HepG2 (cell line): ENCODE data around the gene GMPPB. TPM values are rescaled to one million over a fixed set of nuclear protein-coding genes. Genes with fewer than 3 reads are reported as not detected.
A peak's percentile ranks its signal among the peaks of the same experiment; 100 is the strongest.

Experiments
- AKNA ChIP-seq: sonication (generic); formaldehyde crosslinking; IDR thresholded peaks from 2 replicates; pipeline ENCODE4 v1.4.0; 2020; ENCODE audit warnings: missing genetic modification reagents, borderline replicate concordance
- ARNT ChIP-seq: fragments of 450-650 bp; IDR thresholded peaks from 2 replicates; pipeline ENCODE4 v1.6.1; 2017
- KDM2A ChIP-seq: sonication (generic); formaldehyde crosslinking; IDR thresholded peaks from 2 replicates; pipeline ENCODE4 v1.4.0; 2020; ENCODE audit warnings: low read depth, missing genetic modification reagents, borderline replicate concordance
- KDM6A ChIP-seq: IDR thresholded peaks from 2 replicates; pipeline ENCODE4 v1.6.1; 2016; ENCODE audit warnings: low read depth
- NAIF1 ChIP-seq: sonication (generic); formaldehyde crosslinking; IDR thresholded peaks from 2 replicates; pipeline ENCODE4 v1.5.0; 2020; ENCODE audit warnings: mild to moderate bottlenecking, missing genetic modification reagents, borderline replicate concordance
- NFAT5 ChIP-seq: sonication (generic); formaldehyde crosslinking; IDR thresholded peaks from 2 replicates; pipeline ENCODE4 v1.4.0; 2020; ENCODE audit warnings: missing genetic modification reagents
- PCBP1 ChIP-seq: fragments of 200-400 bp; formaldehyde crosslinking; IDR thresholded peaks from 2 replicates; pipeline ENCODE4 v1.6.1; 2017; ENCODE audit warnings: mild to moderate bottlenecking, low read depth, low read length, borderline replicate concordance
- PTBP1 ChIP-seq: fragments of 200-400 bp; formaldehyde crosslinking; IDR thresholded peaks from 2 replicates; pipeline ENCODE4 v1.6.1; 2018; ENCODE audit warnings: low read length, low read depth; ENCODE audit not compliant: poor library complexity, severe bottlenecking
- SP5 ChIP-seq: IDR thresholded peaks from 2 replicates; pipeline ENCODE4 v1.6.1; 2016; ENCODE audit warnings: low read depth, borderline replicate concordance
- SSRP1 ChIP-seq: IDR thresholded peaks from 2 replicates; pipeline ENCODE4 v1.6.1; 2016; ENCODE audit warnings: control low read depth
- ZBTB25 ChIP-seq: IDR thresholded peaks from 2 replicates; pipeline ENCODE4 v1.6.1; 2018; ENCODE audit warnings: missing genetic modification reagents
- ZBTB42 ChIP-seq: sonication (generic); formaldehyde crosslinking; IDR thresholded peaks from 2 replicates; pipeline ENCODE4 v1.5.0; 2020; ENCODE audit warnings: mild to moderate bottlenecking, missing genetic modification reagents
- ZKSCAN8 ChIP-seq: IDR thresholded peaks from 2 replicates; pipeline ENCODE4 v1.6.1; 2016; ENCODE audit warnings: borderline replicate concordance, missing genetic modification reagents, missing compliant biosample characterization
- ZNF329 ChIP-seq: sonication (generic); formaldehyde crosslinking; IDR thresholded peaks from 2 replicates; pipeline ENCODE4 v1.9.0; 2021; ENCODE audit warnings: low read depth, mild to moderate bottlenecking, missing genetic modification reagents
- ZNF546 ChIP-seq: sonication (generic); formaldehyde crosslinking; conservative IDR thresholded peaks from 2 replicates; pipeline ENCODE4 v1.8.1; 2023; ENCODE audit warnings: mild to moderate bottlenecking, missing genetic modification reagents
- ZNF557 ChIP-seq: sonication (generic); formaldehyde crosslinking; IDR thresholded peaks from 2 replicates; pipeline ENCODE4 v1.4.0; 2020; ENCODE audit warnings: missing genetic modification reagents
- ZNF564 ChIP-seq: sonication (generic); formaldehyde crosslinking; IDR thresholded peaks from 2 replicates; pipeline ENCODE4 v1.8.1; 2023; ENCODE audit warnings: mild to moderate bottlenecking, missing genetic modification reagents
- ZZZ3 ChIP-seq: sonication (generic); formaldehyde crosslinking; IDR thresholded peaks from 2 replicates; pipeline ENCODE4 v1.4.0; 2020; ENCODE audit warnings: missing genetic modification reagents, mild to moderate bottlenecking, borderline replicate concordance
- polyA plus RNA-seq, 8 experiments: library from polyadenylated mRNA; depleted of rRNA in 3 of 8; stranded (reverse) in 7 of 8; unstranded in 1 of 8; fragments of >200 nt; fragmentation: Illumina TruSeq in 4 of 8; extraction: Trizol in 4 of 8; gene quantifications; 2 replicates each; pipeline versions ENCODE4 v1.2.1 to v1.2.3, GENCODE V29; 2011 to 2016; ENCODE audit warnings: low read depth in 4 of 8, missing spikeins in 1 of 8, mixed read lengths in 1 of 8; ENCODE audit not compliant: insufficient read depth in 1 of 8
- total RNA-seq, 5 experiments: library from RNA; depleted of rRNA; stranded (reverse); fragments of >200 nt; fragmentation: Illumina TruSeq; extraction: Trizol; gene quantifications; 2 replicates each; pipeline ENCODE4 v1.2.3, GENCODE V29; 2016; ENCODE audit warnings: low read depth in 1 of 5

Gene GMPPB
- total and polyA plus RNA-seq, 2 of the 13 experiments (the other 11 are each of a cell fraction or from before 2014, with no cell fraction given): 6.5 to 23.1 TPM

GRCh38 chr3:49723628-49724551 is at the start of gene GMPPB (continued):
- TF ChIP-seq AKNA (CRISPR knock-in tag): no peak
- TF ChIP-seq NFAT5 (CRISPR knock-in tag): no peak; the same call in 1 of the 2 replicates
- no peak; the same call in 1 of the 2 replicates for TF ChIP-seq ZBTB25 (CRISPR knock-in tag)
- TF ChIP-seq ZNF557 (CRISPR knock-in tag): no peak
- peak; percentile 55 for TF ChIP-seq PTBP1
- no peak for TF ChIP-seq KDM6A (CRISPR knock-in tag)
- TF ChIP-seq ZNF329 (CRISPR knock-in tag): 0 out of 2 replicates have a peak, but pooled peaks have one; percentile 33
- no peak for TF ChIP-seq ZKSCAN8 (CRISPR knock-in tag)
- peak; percentile 100 for TF ChIP-seq KDM2A (CRISPR knock-in tag)
- TF ChIP-seq NAIF1 (CRISPR knock-in tag): 0 out of 2 replicates have a peak, but pooled peaks have one; percentile 19
- TF ChIP-seq ZZZ3 (CRISPR knock-in tag): 0 out of 2 replicates have a peak, but pooled peaks have one; percentile 50
- TF ChIP-seq PCBP1: no peak
- TF ChIP-seq ZNF546: peak; percentile 91
- no peak for TF ChIP-seq ARNT
- TF ChIP-seq ZBTB42 (CRISPR knock-in tag): 0 out of 2 replicates have a peak, but pooled peaks have one; percentile 50
- TF ChIP-seq SSRP1 (CRISPR knock-in tag): no peak
- TF ChIP-seq ZNF564 (CRISPR knock-in tag): peak; percentile 80; the same call in 1 of the 2 replicates
- TF ChIP-seq SP5 (CRISPR knock-in tag): peak; percentile 48; the same call in 1 of the 2 replicates
